22Rv1 (cell line): ENCODE results near the gene GNB5.
A peak's percentile ranks its signal among the peaks of the same experiment; 100 is the strongest.

Experiments
- H3K27ac ChIP-seq: fragments of 450-650 bp; 2 replicates; pipeline ENCODE4 v1.5.1; 2017
- ZFX ChIP-seq: fragments of 450-650 bp; IDR thresholded peaks from 2 replicates; pipeline ENCODE4 v1.6.1; 2017; ENCODE audit warnings: antibody characterized with exemption, borderline replicate concordance
- TF ChIP-seq, protein P1 (sequence below): fragments of 450-650 bp; IDR thresholded peaks from 2 replicates; pipeline ENCODE4 v1.5.1; 2017; ENCODE audit warnings: mild to moderate bottlenecking

The GNB5 gene

GRCh38 chr15:52076889-52077781 is 114.1 kb downstream of the GNB5 start:
- no peak overlapping the region for H3K27ac ChIP-seq
- TF ChIP-seq ZFX = no peak
- TF ChIP-seq, protein P1, sequence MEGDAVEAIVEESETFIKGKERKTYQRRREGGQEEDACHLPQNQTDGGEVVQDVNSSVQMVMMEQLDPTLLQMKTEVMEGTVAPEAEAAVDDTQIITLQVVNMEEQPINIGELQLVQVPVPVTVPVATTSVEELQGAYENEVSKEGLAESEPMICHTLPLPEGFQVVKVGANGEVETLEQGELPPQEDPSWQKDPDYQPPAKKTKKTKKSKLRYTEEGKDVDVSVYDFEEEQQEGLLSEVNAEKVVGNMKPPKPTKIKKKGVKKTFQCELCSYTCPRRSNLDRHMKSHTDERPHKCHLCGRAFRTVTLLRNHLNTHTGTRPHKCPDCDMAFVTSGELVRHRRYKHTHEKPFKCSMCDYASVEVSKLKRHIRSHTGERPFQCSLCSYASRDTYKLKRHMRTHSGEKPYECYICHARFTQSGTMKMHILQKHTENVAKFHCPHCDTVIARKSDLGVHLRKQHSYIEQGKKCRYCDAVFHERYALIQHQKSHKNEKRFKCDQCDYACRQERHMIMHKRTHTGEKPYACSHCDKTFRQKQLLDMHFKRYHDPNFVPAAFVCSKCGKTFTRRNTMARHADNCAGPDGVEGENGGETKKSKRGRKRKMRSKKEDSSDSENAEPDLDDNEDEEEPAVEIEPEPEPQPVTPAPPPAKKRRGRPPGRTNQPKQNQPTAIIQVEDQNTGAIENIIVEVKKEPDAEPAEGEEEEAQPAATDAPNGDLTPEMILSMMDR = no peak

GRCh38 chr15:52071570-52071969 is 119.6 kb downstream of the GNB5 start:
- TF ChIP-seq, protein P1 = no peak
- H3K27ac ChIP-seq = no peak overlapping the region

DNA sequence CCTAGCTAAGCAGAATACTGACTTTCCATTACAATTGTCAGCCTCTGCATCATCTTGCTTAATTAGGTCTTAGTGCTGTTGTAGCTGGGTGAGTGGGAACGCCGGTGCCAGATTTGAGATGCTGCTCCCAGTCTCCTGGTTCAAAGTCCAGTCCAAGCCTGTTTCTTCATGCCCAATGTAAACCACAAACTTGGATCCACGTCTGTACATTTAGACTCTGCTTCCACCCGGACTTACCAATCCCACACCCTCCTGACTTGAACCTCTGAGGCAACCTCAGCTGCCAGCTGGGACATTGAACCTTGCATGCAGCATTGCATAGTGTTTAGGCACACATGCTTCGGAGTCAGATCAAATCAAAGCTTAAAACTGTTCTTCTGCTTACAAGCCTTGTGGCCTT is 121.6 kb downstream of the GNB5 start:
- TF ChIP-seq ZFX = no peak
- TF ChIP-seq, protein P1 = no peak
- no peak overlapping the region for H3K27ac ChIP-seq

GRCh38 chr15:52068004-52068615 is 123.1 kb downstream of the GNB5 start:
- TF ChIP-seq ZFX = no peak
- TF ChIP-seq, protein P1 = no peak
- H3K27ac ChIP-seq = 0 out of 2 replicates have a peak overlapping the region, but pooled peaks have one; percentile 0

DNA sequence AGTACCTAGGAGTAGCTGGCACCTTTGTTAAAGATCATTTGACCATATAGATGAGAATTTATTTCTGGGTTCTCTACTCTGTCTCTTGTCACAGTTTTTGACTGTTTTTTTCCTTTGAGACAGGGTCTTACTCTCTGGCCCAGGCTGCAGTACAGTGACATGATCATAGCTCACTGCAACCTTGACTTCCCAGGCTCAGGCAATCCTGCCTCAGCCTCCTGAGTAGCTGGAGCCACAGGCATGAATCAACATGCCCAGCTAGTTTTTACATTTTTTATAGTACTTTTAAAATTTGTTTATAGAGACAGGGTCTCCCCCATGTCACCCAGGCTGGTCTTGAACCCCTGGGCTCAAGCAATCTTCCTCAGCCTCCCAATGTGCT is 123.7 kb downstream of the GNB5 start:
- H3K27ac ChIP-seq = no peak overlapping the region
- TF ChIP-seq, protein P1 = no peak

GRCh38 chr15:52066842-52067544 is 124.2 kb downstream of the GNB5 start:
- H3K27ac ChIP-seq = no peak overlapping the region
- TF ChIP-seq ZFX = no peak
- TF ChIP-seq, protein P1 = no peak
